ENCODE measurements around the gene LY86. TPM values are rescaled to one million over a fixed set of nuclear protein-coding genes. Genes with fewer than 3 reads are reported as not detected.
"Not testable (repeated sequence)": the region's sequence is repeated elsewhere in the genome, so short reads cannot be mapped to it uniquely, and the experiment has no call there.

LY86 gene
- total RNA-seq, 4 donors from 2014 or later, result 1.7 TPM; not detected in 3

- Histone ChIP-seq H3K27ac (no peak overlapping the region), H3K4me1 (peaks cover 19% of the 10 kb centered on the region), H3K27me3 (no peaks in the 10 kb centered on the region), H3K4me3 (no peak overlapping the region), H3K9me3 (no peaks in the 10 kb centered on the region), H3K36me3 (no peaks in the 10 kb centered on the region)
- TF ChIP-seq CTCF (IDR thresholded peaks at IDR 0.05), result no peak
- DNase-seq (ENCODE audit: low spot score in 2 of 2), result no peak
- WGBS, result 68% methylated on average over 11 of the region's 11 CpGs
Measured at GRCh38 chr6:6665555-6666243, 77.2 kb downstream of the LY86 start.

- not testable (repeated sequence) for H3K36me3 ChIP-seq; H3K4me1 ChIP-seq; H3K27me3 ChIP-seq; H3K4me3 ChIP-seq; H3K27ac ChIP-seq; H3K9me3 ChIP-seq; DNase-seq (ENCODE audit: low spot score in 2 of 2)
- WGBS, result 99% methylated on average over 3 of the region's 3 CpGs
Measured at GRCh38 chr6:6670150-6670549, 81.6 kb downstream of the LY86 start.

- no peak for DNase-seq (ENCODE audit: low spot score in 2 of 2)
- Histone ChIP-seq H3K36me3 (no peaks in the 10 kb centered on the region), H3K9me3 (no peaks in the 10 kb centered on the region), H3K4me3 (no peak overlapping the region), H3K27me3 (no peaks in the 10 kb centered on the region), H3K27ac (no peak overlapping the region), H3K4me1 (peaks cover 31% of the 10 kb centered on the region)
- TF ChIP-seq POLR2A (IDR thresholded peaks at IDR 0.05) (no peak), EP300 (IDR thresholded peaks at IDR 0.05) (no peak), CTCF (IDR thresholded peaks at IDR 0.05) (no peak)
- WGBS, result 64% methylated on average over 4 of the region's 4 CpGs
Measured at GRCh38 chr6:6674872-6675271, 86.4 kb downstream of the LY86 start.

- Histone ChIP-seq H3K27me3 (no peaks in the 10 kb centered on the region), H3K4me1 (peaks cover 51% of the 10 kb centered on the region), H3K4me3 (no peak overlapping the region), H3K9me3 (no peaks in the 10 kb centered on the region), H3K27ac (peak overlapping the region; percentile 1), H3K36me3 (no peaks in the 10 kb centered on the region)
- TF ChIP-seq POLR2A (IDR thresholded peaks at IDR 0.05), result no peak
- TF ChIP-seq POLR2AphosphoS5 (IDR thresholded peaks at IDR 0.05), result peak in 1 of 3 donors; percentile 60
- no peak for TF ChIP-seq EP300 (IDR thresholded peaks at IDR 0.05)
- TF ChIP-seq CTCF (IDR thresholded peaks at IDR 0.05), result peak; percentile 95 to 97
- DNase-seq (ENCODE audit: low spot score in 2 of 2), result peak in 1 of 2 donors; percentile 88
- 14% methylated on average over 7 of the region's 7 CpGs for WGBS
Measured at GRCh38 chr6:6676910-6677441, 88.5 kb downstream of the LY86 start.

- no peak for TF ChIP-seq CTCF (IDR thresholded peaks at IDR 0.05)
- no peak for TF ChIP-seq POLR2A (IDR thresholded peaks at IDR 0.05)
- TF ChIP-seq EP300 (IDR thresholded peaks at IDR 0.05), result no peak
- TF ChIP-seq POLR2AphosphoS5 (IDR thresholded peaks at IDR 0.05), result no peak
- peak overlapping the region; percentile 82 for H3K27ac ChIP-seq
- WGBS, result 54% methylated on average over 12 of the region's 12 CpGs
Measured at GRCh38 chr6:6678185-6678671, 89.7 kb downstream of the LY86 start.

More at GRCh38 chr6:6678185-6678671, 89.7 kb downstream of the LY86 start:
- peaks cover 59% of the 10 kb centered on the region for H3K4me1 ChIP-seq
- no peaks in the 10 kb centered on the region for H3K27me3 ChIP-seq
- no peaks in the 10 kb centered on the region for H3K9me3 ChIP-seq
- H3K4me3 ChIP-seq, result no peak overlapping the region
- DNase-seq (ENCODE audit: low spot score in 2 of 2), result no peak
- no peaks in the 10 kb centered on the region for H3K36me3 ChIP-seq
